HT-29 (cell line): Measurements from ENCODE around the gene FTO. TPM values are rescaled to one million over a fixed set of nuclear protein-coding genes. Genes with fewer than 3 reads are reported as not detected.
A peak's percentile ranks its signal among the peaks of the same experiment; 100 is the strongest.
"Not testable (repeated sequence)": the region's sequence is repeated elsewhere in the genome, so short reads cannot be mapped to it uniquely, and the experiment has no call there.

Source experiments
- DNase-seq: peaks from one replicate; pipeline ENCODE4 v3.0.0-alpha.2; 2015; ENCODE audit warnings: low spot score
- total RNA-seq: library from RNA; depleted of rRNA; stranded (reverse); fragments of >200 nt; shearing (Covaris generic); gene quantifications from 2 replicates; pipeline ENCODE4 v1.2.3, GENCODE V29; 2014; rRNA removed

Gene FTO
- 18.8 and 22.8 TPM in 2 replicates for total RNA-seq

DNA sequence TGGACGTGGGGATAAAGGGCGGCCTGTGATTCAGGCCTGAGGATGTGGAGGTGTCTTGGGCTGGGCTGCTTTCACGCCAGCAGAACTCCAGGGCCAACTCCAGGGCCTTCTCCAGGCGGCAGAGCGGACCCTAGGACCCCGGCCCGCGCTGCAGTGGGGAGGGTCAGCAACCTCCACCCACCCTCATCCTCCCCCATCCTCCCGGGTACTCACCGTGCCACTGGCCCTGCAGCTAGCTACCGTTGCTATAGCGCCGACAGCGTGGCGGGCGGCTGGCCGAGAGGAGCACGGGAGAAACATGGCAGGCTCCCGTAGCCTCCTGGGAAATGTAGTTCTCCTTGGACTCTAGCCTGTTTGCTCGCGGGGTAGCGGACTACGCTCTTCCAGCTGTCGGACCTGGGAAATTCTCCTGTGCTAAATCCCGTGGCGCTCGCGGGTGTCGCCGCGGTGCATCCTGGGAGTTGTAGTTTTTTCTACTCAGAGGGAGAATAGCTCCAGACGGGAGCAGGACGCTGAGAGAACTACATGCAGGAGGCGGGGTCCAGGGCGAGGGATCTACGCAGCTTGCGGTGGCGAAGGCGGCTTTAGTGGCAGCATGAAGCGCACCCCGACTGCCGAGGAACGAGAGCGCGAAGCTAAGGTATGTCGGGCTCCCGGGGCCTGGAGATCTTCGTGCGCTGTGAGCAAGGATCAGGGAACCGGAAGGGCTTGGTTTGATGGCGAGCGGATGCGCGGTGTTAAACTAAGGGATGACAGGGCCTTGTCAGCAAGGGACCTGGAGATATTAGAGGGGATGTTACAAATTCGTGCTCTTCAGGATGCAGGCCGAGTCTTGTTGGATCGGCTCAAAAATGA lies at the start of gene FTO, which contains the start of gene RPGRIP1L:
FTO (plus strand) TSS at position 567 of the 855 bp plus-strand sequence.
RPGRIP1L (minus strand) TSS at position 270 of the 855 bp plus-strand sequence. CDS start 3,136 bp downstream, outside the sequence.
- peak; percentile 98 for DNase-seq

DNA sequence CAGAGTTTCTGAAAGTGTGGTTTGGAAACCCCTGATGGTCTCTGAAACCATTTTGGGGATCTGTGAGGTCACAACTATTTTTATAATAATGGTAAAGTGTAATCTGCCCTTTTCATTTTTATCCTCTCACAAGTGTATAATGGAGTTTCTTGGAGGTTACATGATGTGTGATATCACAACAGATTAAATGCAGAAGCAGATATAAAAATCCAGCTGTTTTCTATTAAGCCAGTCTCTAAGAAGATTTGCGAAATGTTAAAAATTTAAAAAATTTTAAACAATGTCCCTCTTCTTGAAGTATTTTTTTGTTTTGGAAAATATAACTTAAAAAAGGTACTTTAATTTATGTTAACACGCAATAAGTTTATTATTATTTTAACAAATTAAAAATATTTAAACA lies 49.0 kb upstream of the FTO start:
- no peak for DNase-seq

DNA sequence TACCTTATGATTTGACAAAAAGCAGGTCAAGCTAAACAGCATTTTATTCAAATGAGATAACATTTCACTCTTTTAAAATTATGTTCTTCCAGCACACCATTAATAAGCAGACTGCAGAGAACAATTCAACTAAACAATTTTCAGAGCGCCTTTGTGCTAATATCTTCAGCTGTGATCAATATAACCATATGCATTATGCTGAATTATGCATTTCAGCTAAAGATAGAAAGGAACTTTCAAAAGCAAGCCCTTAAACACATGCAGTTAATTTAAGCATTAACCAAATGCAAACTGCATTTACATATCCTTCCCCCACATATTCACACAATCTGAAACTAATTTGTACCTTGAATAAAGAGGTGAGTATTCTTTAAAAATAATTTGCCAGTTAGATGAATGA lies 41.9 kb upstream of the FTO start:
- no peak for DNase-seq

DNA sequence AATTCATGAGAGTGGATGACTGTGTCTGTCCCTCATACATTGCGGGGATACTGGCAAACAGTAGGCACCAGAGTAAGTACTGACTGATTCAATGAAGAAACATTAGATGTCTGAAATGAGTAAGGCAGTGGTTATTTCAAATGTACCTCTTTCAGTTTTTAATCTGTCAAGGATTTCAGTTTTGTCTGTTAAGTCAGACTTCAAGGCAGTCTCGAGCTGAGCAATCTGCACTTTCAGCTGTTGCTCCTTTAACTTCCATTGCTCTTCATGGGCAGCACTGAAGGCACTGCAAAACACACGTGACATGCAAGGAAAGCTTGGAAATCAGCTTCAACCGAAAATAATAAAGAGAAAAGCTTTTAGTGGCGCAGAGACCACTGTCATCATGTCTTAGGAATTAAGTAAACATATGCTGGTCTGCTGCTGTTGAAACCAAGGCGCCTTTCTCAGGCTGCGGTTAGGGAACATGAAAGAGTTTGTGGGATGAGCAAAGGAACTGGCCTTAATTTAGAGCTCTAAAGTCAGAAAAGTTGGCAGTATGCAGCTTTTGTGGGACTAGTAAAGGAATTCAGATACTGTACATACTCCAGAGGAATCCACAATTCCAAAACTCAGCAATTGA lies 39.1 kb upstream of the FTO start:
- DNase-seq, result no peak

DNA sequence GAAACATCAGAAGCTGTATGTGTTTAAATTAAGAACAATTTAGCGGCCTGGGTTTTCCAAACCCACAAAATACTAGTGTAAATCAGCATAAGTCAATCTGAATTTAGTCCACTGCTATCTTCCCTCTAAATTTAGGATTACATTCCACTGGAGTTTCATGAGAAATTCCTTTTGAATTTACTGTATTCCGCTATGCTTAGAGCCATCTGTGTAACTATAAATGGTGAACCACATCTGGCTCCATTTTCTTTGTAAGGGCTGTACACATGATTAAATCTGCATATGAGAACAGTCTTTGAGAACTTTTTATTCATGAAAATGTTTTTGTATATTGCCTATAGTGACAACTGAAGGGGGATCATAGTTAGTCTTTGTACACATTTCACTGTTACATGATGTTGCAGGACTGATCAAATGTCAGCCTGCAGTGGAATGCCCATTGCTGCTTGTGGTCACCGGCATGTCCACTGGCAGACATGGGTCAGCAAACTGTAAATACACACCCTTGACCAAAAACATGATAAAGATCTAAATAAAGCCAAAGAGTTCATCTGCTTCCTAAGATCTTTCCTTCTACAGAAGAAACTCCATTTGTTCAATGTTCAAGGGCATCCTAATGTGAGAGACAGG lies 37.1 kb upstream of the FTO start:
- DNase-seq, result no peak

DNA sequence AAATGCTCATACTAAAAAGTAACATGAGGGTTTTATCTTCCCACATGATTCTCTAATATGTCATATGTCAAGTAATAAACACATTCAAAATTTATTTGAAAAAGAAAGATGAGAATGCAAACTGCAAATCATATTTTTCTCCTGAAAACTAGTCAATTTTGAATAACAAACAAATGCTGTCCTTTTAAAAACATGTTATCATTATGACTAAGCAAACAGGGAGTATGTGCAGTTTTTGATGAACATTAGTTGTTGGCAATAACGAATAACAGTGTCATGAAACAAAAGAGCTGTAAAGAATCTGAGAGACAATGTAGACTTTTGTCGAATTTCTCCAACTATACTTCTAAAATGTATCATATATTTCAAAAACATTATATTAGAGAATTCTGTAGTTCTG lies 35.1 kb upstream of the FTO start:
- no peak for DNase-seq

DNA sequence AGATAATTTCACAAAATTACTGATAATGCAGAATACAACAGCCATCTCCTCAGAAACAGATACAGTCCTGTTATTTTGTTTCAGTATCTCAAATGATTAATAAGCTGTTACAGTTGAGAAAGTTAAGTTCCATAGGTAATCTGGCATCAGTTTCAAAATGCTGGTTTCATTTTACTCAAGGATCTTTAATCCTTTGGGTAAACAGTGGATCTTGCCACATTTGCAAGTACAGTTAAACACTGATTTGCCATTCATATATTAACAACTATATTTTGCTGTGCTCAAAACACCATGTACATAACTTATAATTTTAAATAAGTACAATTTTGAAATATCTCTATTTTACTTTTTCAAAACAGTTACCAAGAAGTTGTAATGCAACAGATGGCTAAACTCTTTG lies 31.5 kb upstream of the FTO start:
- DNase-seq, result no peak

DNA sequence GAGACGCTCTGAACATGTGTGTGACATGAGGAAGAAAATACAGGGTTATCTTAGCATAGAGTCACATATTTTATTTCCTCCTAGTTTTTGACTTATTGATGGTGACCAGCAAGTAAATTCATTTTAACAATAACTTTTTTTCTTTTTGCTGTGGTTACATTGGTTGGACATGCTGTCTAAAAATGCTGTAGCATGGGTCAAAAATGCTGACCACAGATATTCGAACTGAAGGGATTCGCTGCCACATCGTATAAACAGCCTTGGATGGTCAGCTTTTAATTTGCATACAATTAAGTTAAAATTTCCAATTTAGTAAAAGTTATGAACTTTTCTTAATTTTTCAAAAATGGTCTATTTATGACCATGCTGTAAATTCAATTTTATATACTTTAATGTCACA lies 30.8 kb upstream of the FTO start:
- DNase-seq, result no peak

DNA sequence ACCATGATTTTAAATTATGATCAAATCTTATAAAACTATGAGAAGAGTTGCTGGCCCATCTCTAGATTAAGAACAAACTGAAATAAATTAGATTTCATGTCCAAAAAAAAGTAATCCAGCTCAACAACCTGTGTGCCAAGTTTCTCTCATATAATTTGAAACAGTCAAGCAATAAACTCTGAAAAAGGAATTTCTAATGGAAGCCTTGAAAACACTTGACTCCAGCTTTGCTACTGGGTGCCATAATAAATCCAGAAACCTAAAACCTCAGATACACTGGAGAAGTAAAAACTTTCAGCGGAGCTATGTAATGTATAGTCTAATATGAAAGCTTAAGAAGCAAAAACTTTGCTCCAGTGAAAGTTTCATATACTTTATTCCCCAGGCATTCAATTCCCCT lies 25.8 kb upstream of the FTO start:
- DNase-seq, result no peak

DNA sequence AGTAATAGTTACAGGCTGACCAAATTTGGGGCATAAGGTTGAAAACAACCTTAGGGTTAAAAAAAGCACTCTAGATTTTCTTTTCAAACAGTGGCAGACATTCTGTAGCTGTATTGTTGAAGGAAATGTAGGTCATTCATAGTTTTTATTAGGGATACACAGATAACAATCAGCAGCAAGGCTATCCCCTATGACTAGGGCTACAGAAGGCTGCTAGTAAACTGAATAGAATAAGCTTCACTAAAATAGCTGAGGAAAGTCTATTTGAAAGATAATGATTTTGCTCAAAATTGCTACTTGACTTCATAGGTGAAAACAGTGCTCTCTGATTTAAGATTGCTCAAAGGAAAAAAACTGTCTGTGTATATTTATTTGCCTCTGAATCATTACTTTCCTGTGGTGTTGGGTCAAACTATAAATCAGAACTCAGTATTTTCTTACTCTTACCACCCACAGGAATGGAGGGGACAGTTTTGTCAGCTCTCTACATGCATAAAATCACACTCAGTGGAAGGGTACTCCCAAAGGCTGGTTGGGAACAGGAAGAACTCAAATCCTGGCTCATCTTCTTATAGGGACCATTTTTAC lies 25.1 kb upstream of the FTO start:
- no peak for DNase-seq

DNA sequence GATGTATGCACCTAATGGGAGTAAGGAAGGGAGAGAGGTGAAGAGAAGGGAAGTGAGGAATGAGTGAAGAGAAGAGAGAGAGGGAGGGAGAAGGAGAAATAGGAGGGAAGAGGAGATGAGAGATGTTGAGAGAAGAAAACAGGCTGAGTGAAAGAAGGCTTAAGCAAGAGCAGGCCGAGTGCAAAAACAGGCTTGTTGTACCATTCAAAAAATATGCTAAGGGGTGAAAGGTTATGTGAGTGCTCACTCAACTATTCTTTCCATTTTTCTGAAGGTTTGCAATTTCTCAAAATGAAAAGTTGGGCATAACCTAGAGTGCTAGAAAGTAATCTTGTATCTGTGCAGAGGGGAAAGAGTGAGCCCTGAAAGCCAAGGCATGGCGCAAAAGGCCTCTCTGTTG lies 23.2 kb upstream of the FTO start:
- no peak for DNase-seq

DNA sequence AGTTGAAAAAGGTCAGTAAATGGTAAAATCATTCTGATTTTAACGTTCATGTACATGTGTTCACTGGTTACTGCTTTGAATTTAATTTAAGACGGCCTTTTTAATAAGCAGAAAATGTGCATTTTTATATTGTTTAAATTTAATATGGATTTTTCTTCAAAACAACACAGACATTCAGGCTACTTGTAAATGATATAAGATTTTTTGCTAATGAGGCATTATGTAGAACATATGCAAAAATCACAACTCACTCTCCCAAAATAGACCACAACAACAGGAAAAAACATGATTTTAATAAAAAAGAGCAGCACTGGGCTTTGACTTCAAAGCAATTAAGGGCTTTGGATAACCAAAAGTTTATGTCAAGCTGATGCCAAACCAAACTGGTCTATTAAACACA lies 22.6 kb upstream of the FTO start:
- no peak for DNase-seq

DNA sequence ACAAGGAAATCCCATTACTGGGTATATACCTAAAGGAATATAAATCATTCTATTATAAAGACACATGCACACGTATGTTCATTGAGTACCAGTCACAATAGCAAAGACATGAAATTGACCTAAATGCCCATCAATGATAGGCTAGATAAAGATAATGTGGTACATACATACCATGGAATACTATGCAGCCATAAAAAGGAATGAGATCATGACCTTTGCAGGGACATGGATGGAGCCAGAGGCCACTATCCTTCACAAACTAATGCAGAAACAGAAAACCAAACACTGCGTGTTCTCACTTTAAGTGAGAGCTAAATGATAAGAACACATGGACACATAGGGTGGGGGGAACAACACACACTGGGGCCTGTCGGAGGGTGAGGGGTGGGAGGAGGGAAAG lies 18.6 kb upstream of the FTO start:
- DNase-seq, result not testable (repeated sequence)

DNA sequence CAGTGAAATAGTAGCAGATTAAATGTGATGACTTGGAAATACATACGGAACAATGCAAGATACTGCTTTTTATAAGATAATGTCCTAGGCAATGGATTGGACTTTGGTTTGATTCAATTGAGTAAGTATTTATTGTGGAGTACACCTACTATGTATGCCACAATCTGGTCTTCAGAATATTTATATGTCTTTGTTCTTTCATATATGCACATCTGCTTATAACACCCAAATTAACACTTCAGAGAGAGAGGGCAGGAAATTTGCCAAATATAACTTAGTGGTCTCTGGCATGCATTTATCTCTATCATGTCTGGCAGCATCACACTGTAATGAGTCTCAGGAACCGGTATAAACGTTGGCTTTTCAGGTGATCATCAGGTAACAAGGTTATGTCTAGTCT lies 17.2 kb upstream of the FTO start:
- DNase-seq, result no peak

DNA sequence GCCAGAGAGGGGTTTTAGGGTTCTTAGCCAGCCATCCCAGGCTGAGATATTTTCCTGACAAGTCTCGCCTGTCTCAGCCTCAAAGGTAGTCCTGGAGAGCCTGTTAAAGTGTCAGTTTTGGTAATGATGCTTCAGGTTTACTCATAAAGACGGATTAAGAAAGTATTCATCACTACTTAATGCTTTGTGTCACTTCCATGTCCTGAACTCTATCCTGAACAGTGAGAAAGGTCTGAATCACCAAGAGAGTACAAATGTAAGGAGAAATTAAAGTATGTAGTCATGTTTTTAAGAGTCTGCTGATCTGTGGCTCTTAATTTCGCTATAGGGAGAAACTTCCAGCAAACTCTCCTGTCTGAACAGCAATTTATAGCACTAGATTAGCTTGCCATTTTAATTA lies 14.3 kb upstream of the FTO start:
- no peak for DNase-seq

DNA sequence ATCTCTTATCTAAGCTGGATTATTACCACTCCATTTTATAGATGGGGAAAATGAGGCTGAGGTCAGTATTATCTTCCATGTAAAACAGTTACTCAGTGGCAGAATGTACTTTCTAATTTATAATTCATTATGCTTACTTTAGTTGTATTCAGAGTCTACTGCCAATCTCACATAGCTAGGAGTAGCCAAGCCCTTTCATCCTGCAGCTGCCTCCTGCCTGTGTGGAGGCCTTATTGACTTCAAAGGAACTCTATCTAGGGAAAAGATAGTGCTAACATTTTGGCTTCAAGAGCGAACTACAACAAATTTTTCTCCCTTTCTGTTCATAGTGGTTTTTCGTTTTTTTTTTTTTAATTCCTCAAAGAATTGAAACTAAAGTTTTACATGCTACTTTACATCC lies 13.2 kb upstream of the FTO start:
- no peak for DNase-seq

DNA sequence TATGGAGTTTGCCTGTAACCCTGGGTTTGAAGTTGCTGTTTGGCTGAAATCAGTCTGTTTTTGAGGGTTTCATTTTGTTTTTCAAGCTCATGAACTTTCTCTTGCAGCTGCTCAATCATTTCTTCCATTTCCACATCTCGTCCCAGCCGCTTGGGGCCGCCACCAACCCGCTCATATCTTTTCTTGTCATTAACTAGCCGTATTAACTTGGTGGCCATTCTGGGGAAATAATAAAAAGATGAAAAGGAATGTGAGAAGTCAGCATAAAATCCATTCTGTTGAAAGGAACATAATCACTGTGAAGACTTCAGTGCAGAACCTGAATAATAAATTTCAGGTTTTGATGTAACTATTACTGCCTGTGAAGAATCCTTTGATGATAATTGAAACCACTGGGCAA lies 11.8 kb upstream of the FTO start:
- DNase-seq, result peak; percentile 58

DNA sequence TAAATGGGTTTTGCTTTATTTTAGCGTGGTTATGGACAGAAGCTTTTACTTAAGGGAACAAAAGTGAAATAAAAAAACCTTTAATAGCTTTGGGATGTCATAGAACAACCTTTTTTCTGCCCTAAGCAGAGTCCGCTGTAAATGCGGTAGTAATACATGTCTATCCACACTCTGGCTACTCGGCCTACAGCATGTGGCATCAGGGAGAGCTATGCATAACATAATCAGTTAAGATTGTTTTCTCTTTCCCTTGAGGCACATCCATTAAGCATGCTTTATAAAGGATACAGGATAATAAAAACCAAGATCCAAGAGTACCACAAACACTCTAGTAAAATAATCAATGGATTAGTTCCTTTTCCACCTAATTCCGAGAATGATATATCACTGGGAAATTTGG lies 10.6 kb upstream of the FTO start:
- DNase-seq, result no peak

DNA sequence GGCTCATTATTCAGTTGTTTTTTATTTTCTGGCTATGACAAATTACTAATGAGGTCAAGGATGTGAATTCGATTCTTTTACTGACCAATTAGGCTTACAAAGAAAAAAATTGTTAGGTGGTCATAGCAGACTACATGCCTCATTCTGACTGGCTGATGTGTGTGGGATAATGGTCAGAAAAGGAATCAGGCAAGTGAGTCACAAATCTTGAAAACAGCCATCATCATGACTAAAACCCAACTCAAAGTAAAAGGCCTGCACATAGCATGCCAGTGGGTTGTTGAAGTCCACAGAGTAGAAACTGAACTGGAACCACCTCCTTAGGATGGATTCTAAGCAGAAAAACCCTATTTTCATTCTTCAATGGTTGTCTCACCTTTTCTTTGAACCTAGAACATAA lies 8.9 kb upstream of the FTO start:
- DNase-seq, result no peak

DNA sequence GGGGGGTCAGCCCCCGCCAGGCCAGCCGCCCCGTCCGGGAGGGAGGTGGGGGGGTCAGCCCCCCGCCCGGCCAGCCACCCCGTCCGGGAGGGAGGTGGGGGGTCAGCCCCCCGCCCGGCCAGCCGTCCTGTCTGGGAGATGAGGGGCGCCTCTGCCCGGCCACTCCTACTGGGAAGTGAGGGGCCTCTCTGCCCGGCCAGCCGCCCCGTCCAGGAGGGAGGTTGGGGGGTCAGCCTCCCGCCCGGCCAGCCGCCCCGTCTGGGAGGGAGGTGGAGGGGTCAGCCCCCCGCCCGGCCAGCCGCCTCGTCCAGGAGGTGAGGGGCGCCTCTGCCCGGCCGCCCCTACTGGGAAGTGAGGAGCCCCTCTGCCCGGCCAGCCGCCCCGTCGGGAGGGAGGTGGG lies 5.7 kb upstream of the FTO start:
- DNase-seq, result not testable (repeated sequence)

DNA sequence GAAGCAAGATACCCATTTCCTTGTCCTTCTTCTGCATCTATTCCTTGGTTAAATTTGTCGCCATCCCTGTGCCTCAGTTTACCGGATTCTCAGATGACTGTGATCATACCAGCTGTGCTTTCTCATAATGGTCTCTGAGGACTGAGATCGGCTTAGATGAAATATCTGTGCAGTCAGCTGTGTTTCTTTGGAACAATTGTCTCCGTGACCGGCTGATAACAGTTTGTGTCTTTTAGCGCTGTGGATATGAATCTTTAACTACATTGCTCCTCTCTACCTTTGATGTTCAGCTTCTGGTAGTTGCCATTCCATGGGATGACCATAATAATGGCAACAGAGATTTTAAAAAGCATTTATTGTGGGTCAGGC lies 473 bp downstream of the FTO start:
- no peak for DNase-seq

DNA sequence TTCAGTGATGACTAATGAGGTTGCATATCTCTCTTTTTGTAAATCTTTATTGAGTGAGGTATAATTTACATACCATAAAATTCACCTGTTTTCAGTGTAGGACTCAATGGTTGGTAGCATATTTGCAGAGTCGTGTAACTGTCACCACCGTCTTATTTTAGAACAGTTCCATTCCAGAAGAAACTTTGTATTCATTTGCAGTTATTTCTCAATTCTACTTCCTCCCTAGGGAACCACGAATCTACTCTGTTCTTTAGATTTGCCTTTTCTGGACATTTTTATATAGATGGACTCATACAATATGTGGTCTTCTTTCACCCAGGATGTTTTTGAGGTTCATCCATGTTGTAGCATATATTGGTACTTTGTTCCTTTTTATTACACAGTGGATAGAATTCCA lies 3.7 kb downstream of the FTO start:
- no peak for DNase-seq
